ENCODE data around the gene UNC93B1.
A peak's percentile ranks its signal among the peaks of the same experiment; 100 is the strongest.

The UNC93B1 gene

GRCh38 chr11:68021167-68021787 lies 17.4 kb upstream of the UNC93B1 start:
- no peak for DNase-seq (ENCODE audit: low read depth)
- H3K4me3 ChIP-seq (ENCODE audit: low read depth, low read length): no peak overlapping the region

GRCh38 chr11:68020575-68020974 lies 16.7 kb upstream of the UNC93B1 start:
- TF ChIP-seq, protein P1, sequence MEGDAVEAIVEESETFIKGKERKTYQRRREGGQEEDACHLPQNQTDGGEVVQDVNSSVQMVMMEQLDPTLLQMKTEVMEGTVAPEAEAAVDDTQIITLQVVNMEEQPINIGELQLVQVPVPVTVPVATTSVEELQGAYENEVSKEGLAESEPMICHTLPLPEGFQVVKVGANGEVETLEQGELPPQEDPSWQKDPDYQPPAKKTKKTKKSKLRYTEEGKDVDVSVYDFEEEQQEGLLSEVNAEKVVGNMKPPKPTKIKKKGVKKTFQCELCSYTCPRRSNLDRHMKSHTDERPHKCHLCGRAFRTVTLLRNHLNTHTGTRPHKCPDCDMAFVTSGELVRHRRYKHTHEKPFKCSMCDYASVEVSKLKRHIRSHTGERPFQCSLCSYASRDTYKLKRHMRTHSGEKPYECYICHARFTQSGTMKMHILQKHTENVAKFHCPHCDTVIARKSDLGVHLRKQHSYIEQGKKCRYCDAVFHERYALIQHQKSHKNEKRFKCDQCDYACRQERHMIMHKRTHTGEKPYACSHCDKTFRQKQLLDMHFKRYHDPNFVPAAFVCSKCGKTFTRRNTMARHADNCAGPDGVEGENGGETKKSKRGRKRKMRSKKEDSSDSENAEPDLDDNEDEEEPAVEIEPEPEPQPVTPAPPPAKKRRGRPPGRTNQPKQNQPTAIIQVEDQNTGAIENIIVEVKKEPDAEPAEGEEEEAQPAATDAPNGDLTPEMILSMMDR (IDR thresholded peaks at IDR 0.05; ENCODE audit: insufficient read depth, low read depth, low read length, missing control alignments): peak; percentile 13
- no peak overlapping the region for H3K4me3 ChIP-seq (ENCODE audit: low read depth, low read length)
- DNase-seq (ENCODE audit: low read depth): no peak

More at GRCh38 chr11:68021167-68021787, 17.4 kb upstream of the UNC93B1 start:
- TF ChIP-seq, protein P1 (IDR thresholded peaks at IDR 0.05; ENCODE audit: insufficient read depth, low read depth, low read length, missing control alignments): peak; percentile 24

DNA sequence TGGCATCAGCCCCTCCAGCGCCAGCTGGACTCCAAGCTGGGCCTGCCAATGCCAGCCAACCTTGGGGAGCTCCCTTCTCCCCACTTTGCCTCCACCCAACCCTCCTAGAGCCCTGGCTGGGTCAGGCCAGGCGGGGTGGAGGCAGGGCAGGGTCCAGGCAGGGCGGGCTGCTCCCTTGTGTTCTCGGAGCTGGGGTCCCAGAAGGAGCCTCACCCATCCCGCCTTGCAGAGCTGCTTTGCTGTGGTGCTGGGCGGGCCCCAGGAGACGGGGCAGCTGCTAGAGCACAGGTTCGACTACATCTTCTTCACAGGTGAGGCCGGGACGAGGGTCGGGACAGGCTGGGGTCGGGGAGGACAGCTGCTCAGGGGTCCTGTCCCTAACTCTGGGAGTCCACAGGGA lies 15.6 kb upstream of the UNC93B1 start:
- DNase-seq (ENCODE audit: low read depth): no peak
- TF ChIP-seq, protein P1 (IDR thresholded peaks at IDR 0.05; ENCODE audit: insufficient read depth, low read depth, low read length, missing control alignments): no peak
- H3K4me3 ChIP-seq (ENCODE audit: low read depth, low read length): no peak overlapping the region

DNA sequence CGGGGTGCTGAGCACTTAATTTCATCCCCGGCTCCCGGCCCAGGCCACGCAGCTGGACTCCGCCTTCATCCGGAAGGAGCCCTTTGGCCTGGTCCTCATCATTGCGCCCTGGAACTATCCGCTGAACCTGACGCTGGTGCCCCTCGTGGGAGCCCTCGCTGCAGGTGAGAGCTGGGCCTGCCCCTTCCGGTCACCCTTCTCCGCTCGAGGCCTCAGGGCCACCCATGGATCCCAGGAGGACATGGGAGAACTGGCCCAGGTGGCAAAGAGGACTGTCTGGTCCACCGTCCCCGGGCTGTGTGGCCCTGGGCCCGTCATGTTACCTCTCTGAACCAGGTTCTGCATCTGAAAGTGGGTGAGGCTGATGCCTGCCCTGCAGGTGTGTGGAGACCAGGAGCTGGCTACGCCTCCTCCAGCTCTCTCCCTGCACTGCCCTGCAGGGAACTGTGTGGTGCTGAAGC lies 14.9 kb upstream of the UNC93B1 start:
- TF ChIP-seq, protein P1 (IDR thresholded peaks at IDR 0.05; ENCODE audit: insufficient read depth, low read depth, low read length, missing control alignments): no peak
- no peak for DNase-seq (ENCODE audit: low read depth)
- H3K4me3 ChIP-seq (ENCODE audit: low read depth, low read length): no peak overlapping the region

DNA sequence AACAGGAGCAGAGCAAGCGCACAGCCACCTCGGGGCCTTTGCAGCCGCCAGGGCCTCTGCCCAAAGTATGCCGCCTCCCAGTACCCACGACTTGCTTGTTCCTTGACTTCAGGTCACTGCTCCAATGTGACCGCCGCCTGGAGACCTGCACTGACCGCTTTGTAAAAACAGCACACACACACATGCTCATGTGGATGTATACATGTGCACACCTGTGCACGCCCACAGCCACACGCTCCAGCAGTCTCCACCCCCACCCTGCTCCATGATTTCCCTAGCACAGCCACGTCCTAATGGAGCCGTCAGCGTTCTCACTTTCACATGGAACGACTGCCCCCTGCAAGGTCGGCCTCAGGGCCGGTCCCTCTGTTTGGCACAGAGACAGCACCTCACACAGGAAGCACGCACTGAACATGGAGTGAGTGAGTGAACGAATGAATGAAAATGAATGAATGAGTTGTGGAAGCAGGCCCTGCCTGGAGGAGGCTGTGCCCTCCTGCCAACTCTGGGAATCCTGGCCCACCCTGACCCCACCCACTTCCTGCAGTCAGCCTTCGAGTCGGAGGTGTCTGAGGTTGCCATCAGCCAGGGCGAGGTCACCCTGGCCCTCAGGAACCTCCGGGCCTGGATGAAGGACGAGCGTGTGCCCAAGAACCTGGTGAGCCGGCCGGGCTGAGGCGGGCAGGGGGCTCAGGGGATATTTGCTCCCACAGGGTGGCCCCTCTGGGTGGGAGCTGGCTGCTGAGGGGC lies 14.3 kb upstream of the UNC93B1 start:
- no peak overlapping the region for H3K4me3 ChIP-seq (ENCODE audit: low read depth, low read length)
- DNase-seq (ENCODE audit: low read depth): no peak
- TF ChIP-seq, protein P1 (IDR thresholded peaks at IDR 0.05; ENCODE audit: insufficient read depth, low read depth, low read length, missing control alignments): no peak

GRCh38 chr11:68016904-68017817 lies 13.3 kb upstream of the UNC93B1 start:
- TF ChIP-seq, protein P1 (IDR thresholded peaks at IDR 0.05; ENCODE audit: insufficient read depth, low read depth, low read length, missing control alignments): no peak
- H3K4me3 ChIP-seq (ENCODE audit: low read depth, low read length): no peak overlapping the region
- no peak for DNase-seq (ENCODE audit: low read depth)

All from GM12865 (cell line).